ENCODE data around the gene DNAH3. TPM values are rescaled to one million over a fixed set of nuclear protein-coding genes. Genes with fewer than 3 reads are reported as not detected.
"Not testable (repeated sequence)": the region's sequence is repeated elsewhere in the genome, so short reads cannot be mapped to it uniquely, and the experiment has no call there.

Gene DNAH3
- total RNA-seq, 1 donor from 2014 or later = 0.41 TPM

DNA sequence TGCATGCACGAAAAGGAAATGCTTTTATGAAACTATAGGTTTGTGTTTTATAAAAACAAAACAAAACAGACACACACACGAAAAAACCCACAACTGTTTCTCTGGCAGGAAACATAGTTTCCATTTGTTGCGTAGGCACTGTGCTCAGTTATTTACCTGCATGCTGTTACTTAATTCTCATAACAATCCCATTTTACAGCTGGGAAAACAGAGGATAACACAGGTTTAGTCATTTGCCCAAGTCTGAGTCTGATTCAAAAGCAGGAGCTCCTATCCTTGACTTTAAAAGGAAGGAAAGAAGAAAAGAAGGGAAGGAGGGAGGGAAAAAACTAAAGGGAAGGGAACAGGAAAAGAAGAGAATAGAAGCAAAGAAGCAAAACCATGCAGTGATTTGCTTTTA lies 117.4 kb downstream of the DNAH3 start:
- DNase-seq (ENCODE audit: low spot score in 2 of 2) = no peak
- no peak for FAIRE-seq

- FAIRE-seq (no peak), DNase-seq (ENCODE audit: low spot score in 2 of 2) (no peak)
Measured at GRCh38 chr16:21028728-21029127, 121.9 kb downstream of the DNAH3 start.

DNA sequence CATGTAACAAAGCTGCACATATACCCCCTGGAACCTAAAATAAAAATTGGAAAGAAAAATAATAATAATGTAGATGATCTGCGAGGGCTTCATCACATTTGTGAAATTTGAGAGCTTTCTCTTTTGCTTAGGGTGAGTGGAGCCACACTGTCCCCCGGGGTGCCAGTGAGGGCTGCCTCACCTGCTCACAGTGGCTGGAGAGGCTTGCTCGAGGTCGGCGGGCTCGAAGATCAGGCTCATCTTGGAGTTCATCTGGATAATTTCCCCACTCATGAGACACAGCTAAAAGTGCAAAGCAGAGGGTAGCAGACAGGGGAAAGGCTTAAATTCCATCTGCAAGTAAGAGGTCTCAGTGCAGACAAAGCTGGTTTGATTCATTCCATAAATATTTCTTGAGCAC lies 123.8 kb downstream of the DNAH3 start:
- DNase-seq (ENCODE audit: low spot score in 2 of 2) (no peak), FAIRE-seq (no peak)

DNA sequence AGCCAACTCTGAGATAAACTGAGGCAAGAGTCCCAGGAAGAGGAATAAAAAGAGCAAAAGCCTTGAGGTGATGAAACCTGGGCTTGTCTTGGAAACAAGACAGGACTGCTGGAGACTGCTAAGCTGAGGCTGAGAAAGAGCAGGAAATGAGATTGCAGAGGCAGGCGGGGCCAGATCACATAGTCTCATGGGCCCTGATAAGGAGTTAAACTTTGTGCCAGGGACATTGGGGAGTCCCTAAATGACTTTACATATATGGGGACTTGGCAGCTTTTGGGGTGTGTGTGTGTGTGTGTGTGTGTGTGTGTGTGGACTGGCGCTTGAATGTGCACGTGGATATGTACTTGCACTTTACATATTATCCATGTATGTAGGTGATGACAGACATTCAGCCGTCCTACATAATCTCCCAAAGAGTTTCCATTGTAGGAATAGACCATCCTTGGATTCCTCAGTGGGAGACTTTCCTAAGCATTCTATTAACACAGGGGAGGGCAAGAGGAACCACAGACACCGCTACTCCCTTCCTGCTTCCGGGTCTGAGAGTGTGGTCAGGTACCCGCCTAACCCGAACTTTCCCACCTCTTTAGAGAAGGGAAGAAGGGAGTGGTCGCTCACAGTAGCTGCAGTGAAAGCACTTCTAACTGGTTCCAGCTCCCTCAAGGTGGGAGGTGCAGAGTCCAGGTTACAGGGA lies 127.0 kb downstream of the DNAH3 start:
- DNase-seq (ENCODE audit: low spot score in 2 of 2) = no peak
- no peak for FAIRE-seq

- no peak for FAIRE-seq
- no peak for DNase-seq (ENCODE audit: low spot score in 2 of 2)
Measured at GRCh38 chr16:21021316-21021715, 129.3 kb downstream of the DNAH3 start.

DNA sequence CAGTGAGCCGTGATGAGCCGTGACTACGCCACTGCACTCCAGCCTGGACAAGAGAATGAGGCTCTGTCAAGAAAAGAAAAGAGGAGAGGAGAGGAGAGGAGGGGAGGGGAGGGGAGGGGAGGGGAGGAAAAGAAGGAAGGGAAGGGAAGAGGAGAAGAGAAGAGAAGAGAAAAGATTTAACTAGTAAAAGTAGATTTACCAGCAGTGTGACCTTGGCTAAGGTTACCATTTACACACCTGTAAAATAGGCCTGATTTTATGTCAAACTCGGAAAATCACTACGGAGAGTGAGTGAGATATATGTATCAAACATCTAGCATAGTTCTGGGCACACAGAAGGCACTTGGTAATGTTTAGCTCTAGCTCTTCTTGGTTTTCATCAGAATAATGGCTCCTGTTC lies 140.8 kb downstream of the DNAH3 start:
- DNase-seq (ENCODE audit: low spot score in 2 of 2) = no peak
- no peak for FAIRE-seq

DNA sequence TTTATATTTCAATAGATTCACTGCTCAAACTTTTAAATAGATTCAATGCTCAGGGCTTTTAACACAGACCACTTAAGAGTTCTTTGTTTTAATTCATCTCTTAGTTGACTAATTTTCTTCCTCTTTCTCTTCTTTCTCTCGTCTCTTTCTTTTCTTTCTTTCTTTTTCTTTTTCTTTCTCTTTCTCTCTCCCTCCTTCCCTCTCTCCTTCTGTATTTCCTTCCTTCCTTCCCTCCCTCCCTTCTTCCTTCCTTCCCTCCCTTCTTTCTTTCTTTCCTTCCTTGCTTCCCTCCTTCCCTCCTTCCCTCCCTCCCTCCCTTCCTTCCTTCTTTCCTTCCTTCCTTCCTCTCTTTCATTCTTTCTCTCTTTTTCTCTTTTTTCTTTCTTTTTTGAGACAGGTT lies 145.6 kb downstream of the DNAH3 start:
- FAIRE-seq (no peak), DNase-seq (ENCODE audit: low spot score in 2 of 2) (no peak)

DNA sequence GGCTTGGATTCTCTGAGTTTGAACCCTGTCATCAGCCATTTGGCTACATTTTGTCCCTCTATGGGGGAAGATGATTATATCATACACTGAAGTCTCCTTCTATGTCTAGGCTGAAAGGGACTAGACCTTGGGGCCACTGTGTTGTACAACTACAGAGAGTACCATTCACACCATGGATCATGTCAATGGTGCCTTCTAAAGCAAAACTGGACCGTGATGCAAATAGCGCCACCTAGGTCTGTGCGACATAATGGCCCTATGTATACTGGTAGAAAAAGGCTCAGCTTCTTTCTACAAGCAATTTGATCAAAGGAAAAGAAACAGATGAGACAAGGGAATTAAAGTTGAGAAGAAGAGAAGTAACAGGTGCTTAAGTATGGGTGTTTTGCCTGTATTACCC lies 149.4 kb downstream of the DNAH3 start:
- FAIRE-seq = no peak
- no peak for DNase-seq (ENCODE audit: low spot score in 2 of 2)

GRCh38 chr16:20997147-20997546 lies 153.5 kb downstream of the DNAH3 start:
- FAIRE-seq (no peak), DNase-seq (ENCODE audit: low spot score in 2 of 2) (no peak)

- FAIRE-seq (no peak), DNase-seq (ENCODE audit: low spot score in 2 of 2) (no peak)
Measured at GRCh38 chr16:20995711-20996110, 154.9 kb downstream of the DNAH3 start.

- FAIRE-seq; DNase-seq (ENCODE audit: low spot score in 2 of 2): not testable (repeated sequence)
Measured at GRCh38 chr16:20989496-20990070, 161.1 kb downstream of the DNAH3 start.

DNA sequence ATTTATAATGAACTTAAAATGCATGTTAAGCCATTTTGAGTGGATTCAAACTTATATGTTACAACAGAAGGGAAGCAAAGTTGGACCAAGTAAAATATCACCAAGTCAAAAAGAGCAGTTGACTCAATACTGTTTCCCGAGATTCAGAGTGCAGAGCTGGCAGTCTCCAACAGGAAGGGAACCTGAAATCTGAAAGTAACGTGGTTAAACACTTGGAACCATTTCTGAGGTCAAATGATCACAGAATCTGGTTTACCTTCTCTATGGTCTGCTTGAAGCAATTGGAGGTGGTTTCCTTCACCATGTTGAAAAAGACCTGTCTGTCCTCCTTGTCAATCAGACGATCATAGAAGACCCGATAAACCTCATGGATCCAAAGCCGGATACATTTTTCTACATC lies 163.6 kb downstream of the DNAH3 start:
- FAIRE-seq (no peak), DNase-seq (ENCODE audit: low spot score in 2 of 2) (no peak)

DNA sequence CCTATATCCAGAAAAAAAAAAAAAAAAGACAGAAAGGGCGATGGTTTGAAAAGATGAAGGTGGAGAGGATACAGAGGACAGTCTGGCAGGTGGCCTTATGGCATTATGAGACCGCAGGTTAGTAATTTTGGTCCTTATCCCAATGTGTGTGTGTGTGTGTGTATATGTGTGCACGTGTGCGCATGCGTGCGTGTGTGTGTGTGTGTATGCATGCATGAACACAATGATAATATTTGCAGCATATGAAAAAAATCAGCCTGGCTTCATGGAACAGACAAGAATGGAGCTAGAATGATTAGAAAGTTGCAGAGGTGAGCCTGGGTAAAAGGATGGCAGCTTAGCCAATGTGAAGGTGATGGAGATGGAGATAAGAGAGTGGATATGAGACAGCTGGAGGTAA lies 166.6 kb downstream of the DNAH3 start:
- FAIRE-seq = no peak
- no peak for DNase-seq (ENCODE audit: low spot score in 2 of 2)

DNA sequence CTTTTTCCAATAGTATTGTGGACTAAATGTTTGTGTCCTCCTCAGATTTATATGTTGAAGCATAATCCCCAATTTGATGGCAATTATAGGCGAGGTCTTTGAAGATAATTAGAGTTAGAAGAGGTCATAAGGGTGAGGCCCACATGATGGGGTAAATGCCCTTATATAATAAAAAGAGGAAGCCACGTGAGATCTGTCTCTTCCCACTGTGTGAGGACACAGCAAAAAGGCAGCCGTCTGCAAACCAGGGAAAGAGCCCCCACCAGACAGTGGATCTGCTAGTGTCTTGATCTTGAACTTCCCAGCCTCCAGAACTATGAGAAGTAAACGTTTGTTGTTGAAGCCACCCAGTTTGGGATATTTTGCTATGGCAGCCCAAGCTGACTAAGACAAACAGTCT lies 174.1 kb downstream of the DNAH3 start:
- DNase-seq (ENCODE audit: low spot score in 2 of 2) = no peak
- FAIRE-seq = no peak

DNA sequence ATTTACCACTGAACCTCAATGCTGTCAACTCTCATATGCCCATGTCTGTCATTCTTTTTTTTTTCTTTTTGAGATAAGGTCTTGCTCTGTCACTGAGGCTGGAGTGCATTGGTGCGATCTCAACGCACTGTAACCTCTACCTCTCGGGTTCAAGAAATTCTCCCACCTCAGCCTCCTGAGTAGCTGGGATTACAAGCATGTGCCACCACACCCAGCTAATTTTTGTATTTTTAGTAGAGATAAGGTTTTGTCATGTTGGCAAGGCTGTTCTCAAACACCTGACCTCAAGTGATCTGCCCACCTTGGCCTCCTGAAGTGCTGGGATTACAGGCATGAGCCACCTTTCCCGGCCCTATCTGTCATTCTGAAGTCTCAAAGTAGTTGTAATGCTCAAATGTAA lies 177.4 kb downstream of the DNAH3 start:
- not testable (repeated sequence) for DNase-seq (ENCODE audit: low spot score in 2 of 2); FAIRE-seq

DNA sequence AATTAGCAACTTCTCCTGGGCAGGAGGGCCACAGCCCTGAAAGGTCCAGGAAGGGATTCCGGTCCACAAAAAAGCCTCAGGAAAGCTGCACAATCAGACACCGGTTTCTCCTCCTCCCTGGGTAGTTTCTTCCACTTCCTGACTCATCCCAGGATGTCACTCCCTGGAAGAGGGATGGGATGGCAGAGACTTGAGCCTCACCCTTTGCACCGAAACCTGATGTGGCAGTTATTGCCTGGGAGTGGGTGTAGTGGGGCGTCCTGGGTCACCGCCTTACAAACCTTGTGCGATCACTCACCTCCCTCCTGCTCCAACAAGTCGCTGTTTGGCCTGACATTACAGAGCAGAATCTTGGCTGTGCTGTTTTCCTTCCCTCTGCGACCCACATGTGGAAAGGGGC lies 179.2 kb downstream of the DNAH3 start:
- DNase-seq (ENCODE audit: low spot score in 2 of 2) = no peak
- FAIRE-seq = no peak

DNA sequence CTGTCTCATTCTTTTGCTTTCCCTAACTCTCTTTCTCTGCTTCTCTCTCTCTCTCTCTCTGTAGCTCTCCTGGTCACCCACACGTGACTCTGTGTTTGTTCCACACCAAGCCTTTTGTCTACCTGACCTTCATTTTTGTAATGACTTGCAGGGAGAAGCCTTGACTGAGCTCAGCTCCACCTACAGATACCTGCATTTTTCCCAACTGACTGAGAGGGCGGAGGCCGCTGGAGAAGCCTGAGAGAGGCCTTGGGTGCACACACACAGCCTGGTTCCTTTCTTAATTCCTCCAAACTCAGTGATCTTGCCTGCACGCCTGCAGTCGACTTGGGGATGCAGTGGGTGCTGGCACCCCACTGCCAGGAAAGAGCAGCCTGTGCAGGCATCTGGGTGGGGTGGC lies 181.3 kb downstream of the DNAH3 start:
- FAIRE-seq = no peak

DNA sequence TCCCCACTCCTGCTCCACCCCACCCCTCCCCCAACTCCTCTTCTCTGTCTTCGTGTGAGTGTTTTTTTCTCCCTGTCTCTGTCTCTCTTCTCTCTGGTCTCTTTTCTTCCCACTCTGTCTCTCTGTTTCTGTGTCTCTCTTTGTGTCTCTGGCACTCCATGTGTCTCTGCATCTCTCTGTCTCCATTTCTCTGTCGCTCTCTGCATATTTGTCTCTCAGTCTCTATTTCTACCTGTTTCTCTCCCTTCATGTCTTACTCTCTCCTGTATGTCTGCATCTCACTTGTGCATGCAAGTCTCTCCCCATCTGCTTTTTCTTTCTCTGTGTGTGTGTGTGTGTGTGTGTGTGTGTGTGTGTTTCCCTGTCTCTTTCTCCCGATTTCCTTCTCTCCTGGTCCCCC lies 181.9 kb downstream of the DNAH3 start:
- no peak for FAIRE-seq

More for the DNA sequence above, 181.3 kb downstream of the DNAH3 start:
- no peak for DNase-seq (ENCODE audit: low spot score in 2 of 2)

DNA sequence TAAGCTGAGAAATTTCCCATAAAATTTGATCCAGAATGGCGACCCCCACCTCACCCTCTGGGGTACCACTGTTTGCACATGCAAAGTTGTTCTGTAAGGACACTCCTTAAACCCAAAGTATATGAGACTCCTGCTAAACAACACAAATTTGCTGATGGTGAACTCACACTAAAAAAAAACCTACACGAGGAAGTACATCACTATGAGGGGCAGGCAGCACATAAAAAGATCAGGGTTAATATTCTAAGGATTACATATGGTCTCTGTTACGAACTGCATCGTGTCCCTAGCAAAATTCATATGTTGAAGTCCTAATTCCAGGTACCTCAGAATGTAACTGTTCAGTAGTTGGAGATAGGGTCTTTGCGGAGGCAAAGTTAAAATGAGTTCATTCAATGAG lies 189.7 kb downstream of the DNAH3 start:
- no peak for DNase-seq (ENCODE audit: low spot score in 2 of 2)
- no peak for FAIRE-seq

More for the DNA sequence above, 181.9 kb downstream of the DNAH3 start:
- no peak for DNase-seq (ENCODE audit: low spot score in 2 of 2)

GRCh38 chr16:20957153-20957552 lies 193.5 kb downstream of the DNAH3 start:
- FAIRE-seq (no peak), DNase-seq (ENCODE audit: low spot score in 2 of 2) (no peak)

GRCh38 chr16:20956319-20956718 lies 194.3 kb downstream of the DNAH3 start:
- DNase-seq (ENCODE audit: low spot score in 2 of 2) = no peak
- FAIRE-seq = no peak

GRCh38 chr16:20954574-20954973 lies 196.1 kb downstream of the DNAH3 start:
- no peak for DNase-seq (ENCODE audit: low spot score in 2 of 2)
- FAIRE-seq = no peak

Data from frontal cortex (tissue), 4 donors.